GM18526 (cell line): ENCODE measurements around the gene ATOH1.

Experiments
- POLR2A ChIP-seq: IDR thresholded peaks from 3 replicates; pipeline ENCODE4 v1.6.1; 2011; ENCODE audit not compliant: insufficient read length; ENCODE audit errors: extremely low read depth

The ATOH1 gene

DNA sequence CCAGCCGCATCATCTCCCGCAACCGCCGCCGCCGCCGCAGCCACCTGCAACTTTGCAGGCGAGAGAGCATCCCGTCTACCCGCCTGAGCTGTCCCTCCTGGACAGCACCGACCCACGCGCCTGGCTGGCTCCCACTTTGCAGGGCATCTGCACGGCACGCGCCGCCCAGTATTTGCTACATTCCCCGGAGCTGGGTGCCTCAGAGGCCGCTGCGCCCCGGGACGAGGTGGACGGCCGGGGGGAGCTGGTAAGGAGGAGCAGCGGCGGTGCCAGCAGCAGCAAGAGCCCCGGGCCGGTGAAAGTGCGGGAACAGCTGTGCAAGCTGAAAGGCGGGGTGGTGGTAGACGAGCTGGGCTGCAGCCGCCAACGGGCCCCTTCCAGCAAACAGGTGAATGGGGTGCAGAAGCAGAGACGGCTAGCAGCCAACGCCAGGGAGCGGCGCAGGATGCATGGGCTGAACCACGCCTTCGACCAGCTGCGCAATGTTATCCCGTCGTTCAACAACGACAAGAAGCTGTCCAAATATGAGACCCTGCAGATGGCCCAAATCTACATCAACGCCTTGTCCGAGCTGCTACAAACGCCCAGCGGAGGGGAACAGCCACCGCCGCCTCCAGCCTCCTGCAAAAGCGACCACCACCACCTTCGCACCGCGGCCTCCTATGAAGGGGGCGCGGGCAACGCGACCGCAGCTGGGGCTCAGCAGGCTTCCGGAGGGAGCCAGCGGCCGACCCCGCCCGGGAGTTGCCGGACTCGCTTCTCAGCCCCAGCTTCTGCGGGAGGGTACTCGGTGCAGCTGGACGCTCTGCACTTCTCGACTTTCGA lies 654 bp downstream of the ATOH1 start:
- no peak for TF ChIP-seq POLR2A

DNA sequence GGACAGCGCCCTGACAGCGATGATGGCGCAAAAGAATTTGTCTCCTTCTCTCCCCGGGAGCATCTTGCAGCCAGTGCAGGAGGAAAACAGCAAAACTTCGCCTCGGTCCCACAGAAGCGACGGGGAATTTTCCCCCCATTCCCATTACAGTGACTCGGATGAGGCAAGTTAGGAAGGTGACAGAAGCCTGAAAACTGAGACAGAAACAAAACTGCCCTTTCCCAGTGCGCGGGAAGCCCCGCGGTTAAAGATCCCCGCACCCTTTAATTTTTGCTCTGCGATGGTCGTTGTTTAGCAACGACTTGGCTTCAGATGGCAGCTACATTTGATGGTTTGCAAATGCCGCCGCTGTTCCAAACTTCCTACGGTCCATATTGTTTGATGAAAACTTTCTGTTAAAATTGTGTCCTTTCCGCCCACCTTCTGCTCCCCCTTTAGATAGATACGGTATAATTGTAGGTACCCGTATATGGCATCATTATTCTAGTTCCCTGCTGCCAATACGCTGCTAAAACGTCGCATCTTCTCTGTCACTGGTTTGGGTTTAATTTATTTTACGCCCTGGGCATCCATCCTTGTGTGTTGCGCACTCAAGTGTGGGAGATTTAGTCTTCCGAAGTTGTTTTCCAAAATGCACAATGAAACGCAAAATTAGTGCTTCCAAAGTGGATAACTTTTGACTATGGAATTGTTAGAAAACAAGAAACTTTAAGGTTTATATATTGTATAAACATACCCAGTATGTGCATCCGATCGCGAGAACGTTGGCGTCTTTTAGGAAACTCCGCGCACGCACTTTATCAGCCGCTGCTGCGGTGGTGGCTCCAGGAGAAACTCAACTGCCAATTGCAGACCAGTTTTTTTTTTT lies 1.5 kb downstream of the ATOH1 start:
- TF ChIP-seq POLR2A = no peak

DNA sequence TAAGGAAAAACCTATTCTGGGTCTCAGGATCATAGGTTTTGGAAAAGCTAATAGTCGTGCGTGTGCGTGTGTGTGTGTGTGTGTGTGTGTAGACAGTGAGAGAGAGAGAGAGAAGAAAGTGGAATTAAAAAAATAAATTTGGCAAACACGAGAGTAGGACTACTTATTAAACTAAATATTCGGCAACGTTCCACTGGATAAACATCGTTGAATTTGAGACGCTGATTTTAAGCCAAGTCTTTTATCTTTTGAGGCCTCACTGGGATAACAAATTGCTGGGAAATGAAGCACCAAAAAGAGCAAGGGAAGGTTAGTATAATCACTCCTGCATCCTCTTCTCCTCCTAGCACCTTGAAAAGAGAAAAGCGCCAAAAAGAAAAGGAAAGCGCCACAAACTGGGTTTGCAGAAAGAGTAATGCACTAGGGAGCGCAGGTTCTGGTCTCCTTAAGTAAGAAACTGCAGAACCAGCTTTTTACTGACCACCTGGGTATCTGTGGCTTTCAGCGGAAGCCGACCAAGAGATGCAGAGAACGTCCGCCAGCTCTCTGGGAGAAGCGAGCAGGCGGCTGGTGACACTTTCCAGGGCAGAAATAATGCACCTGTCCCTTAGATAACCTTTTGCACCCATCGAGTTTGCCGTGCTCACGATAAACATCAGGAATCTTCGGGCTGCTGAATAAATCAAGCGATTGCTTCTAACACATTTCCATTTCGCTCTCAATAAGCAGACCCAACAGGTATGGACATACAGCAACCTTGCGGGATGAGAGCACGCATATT lies 3.4 kb downstream of the ATOH1 start:
- no peak for TF ChIP-seq POLR2A

DNA sequence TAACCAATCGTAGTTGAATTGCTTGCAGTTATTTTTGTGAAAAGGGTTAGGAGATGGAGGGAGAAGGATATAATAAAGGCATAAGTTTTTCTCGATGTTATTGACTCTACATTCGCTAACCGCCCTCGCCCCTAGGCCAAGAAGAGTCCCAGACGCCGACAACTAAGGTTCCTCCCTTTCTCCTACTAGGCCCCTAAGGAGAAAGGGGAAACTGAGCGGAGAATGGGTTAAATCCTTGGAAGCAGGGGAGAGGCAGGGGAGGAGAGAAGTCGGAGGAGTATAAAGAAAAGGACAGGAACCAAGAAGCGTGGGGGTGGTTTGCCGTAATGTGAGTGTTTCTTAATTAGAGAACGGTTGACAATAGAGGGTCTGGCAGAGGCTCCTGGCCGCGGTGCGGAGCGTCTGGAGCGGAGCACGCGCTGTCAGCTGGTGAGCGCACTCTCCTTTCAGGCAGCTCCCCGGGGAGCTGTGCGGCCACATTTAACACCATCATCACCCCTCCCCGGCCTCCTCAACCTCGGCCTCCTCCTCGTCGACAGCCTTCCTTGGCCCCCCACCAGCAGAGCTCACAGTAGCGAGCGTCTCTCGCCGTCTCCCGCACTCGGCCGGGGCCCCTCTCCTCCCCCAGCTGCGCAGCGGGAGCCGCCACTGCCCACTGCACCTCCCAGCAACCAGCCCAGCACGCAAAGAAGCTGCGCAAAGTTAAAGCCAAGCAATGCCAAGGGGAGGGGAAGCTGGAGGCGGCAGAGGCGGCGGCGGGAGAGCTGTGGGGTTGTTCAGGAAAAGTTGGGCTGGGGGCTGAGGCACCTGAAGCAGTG lies 5.9 kb downstream of the ATOH1 start:
- TF ChIP-seq POLR2A = no peak

DNA sequence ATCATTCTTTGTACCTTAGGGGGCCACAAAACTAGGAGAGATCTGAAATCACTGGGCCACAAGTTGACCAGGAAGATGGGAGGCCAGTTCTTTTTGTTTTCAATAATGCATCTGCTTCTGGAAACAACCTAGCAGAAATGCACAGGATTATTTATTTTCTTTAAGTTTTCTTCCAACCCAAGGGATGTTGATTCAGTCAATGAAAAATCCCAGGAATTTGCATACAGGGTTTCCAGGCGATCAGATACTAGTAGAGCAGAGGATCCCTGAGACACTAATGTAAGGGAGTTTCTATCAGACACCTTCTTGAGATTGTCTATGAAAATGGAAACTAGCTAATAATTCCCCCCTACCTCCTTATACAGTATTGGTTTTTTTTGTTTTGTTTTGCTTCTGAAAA lies 7.4 kb downstream of the ATOH1 start:
- no peak for TF ChIP-seq POLR2A

DNA sequence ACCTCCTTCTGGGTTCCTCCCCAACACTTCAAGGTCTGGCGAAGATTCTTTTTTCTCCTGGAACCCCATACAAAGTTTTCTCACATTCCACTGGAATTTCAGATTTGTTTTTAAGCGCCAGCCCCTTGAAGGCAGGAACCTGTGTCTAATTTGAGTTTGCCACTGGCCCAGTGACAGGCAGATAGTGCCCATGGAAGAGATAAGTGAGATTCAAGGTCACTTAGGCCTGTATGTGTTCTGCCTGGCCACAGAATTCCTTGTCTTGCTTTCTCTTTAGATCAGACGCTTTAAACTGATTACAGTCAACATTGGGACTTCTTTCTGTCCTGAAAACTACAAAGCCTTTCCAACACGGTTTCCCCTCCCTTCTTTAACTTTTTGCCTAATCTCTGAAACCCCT lies 11.2 kb downstream of the ATOH1 start:
- no peak for TF ChIP-seq POLR2A

DNA sequence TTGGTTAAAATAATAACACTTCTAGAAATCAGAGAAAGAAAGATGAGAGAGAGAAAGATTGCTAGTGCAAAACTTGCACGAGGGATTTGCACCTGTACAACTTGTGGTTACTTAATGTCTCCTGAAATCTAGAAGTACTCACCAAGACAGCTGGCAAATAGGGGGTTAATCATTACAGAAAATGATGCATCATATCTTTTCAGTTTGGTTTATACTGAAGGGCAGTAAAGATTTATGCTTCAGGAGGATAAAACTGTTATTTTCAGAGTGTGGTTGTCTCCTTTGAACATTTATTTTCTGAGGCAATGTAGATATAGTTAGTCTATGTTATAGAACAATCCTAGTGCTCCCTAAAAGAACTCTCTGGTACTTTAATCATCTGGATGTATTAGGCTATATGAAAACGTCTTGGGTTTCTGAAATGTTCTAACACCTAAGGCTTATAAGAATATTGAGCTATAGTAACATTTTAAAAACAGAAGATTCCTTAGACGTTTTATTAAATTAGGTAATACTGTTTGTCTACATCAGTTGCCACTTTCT lies 13.3 kb downstream of the ATOH1 start:
- TF ChIP-seq POLR2A = no peak

DNA sequence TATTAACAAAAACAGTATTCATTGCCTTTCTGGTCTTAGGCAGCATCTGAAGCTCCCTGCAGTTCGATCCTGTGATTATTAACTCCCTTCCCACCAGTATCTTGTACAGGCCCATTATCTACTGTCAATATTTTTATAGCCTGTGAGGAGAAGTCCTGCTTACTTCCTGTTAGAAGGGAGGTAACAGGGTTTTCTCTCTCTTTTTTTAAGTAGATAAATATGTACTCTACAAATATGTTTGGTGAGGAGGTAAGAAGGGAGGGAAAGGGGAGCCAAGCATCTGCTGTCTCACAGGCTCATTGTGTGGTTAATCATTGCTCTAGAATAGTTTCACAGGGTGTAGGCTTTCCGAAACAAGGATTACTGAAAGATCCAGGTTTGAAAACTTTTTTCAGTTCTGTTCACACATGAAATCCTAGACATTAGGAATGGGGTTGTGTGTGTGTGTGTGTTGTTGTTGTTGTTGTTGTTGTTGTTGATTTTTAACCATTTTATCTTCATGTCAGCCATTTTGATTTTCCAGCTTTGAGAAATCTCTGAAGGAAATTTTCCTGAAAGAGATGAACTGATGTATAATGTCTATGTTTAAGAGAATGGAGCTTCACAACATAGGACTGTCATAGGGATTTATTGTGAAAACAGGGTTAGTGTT lies 14.2 kb downstream of the ATOH1 start:
- TF ChIP-seq POLR2A = no peak

DNA sequence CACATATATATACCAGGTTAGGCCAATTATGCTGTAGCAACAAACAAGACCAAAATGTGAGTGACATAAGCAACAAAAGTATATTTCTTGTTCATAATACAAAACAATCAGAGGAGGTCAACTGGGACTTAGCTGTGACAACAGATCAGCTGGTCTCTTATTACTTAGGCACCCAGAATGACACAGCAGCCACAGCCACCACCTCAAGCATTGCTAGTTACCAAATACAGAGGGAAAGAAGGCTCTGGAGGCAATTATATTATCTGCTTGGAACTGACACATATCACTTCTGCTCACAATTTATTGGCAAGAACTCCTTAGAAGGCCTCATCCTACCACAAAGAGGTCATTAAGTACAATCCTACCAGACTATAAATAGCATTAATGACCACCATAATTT lies 15.2 kb downstream of the ATOH1 start:
- no peak for TF ChIP-seq POLR2A

DNA sequence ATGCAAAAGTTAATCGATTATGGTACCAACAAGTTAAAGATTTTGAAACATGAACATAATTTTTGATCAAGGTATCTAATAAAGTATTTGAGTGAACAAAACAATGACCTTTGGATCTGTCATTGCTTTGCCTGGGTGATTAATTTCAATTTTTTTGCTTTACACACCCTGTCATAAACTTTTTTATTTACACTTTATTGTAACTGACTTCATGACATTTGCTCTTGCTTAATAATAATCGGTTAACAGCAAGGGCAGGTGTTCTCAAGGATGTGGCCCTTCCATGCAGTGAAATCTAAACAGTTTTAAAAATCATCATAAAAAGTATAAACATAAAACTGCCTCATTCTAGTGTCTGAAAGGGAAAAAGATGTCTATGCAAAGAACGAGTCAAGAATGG lies 24.1 kb downstream of the ATOH1 start:
- no peak for TF ChIP-seq POLR2A

DNA sequence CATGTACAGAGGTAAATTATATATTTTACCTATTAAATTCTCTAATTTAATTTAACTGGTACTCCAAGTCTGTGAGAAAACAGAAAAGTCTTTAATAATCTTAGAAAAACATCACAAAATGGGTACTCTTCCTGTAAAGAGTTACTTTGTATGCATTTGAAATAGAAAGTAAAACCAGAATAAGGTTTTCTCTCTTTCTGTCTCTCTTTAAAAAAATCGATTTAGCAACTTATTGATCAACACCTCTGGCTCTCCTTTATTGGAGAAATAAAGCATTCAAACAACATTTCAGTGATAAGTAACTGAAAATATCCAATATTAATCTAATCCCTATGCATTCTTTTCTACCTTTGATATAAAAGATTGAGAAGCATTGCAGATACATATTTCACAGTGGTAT lies 27.4 kb downstream of the ATOH1 start:
- TF ChIP-seq POLR2A = no peak

DNA sequence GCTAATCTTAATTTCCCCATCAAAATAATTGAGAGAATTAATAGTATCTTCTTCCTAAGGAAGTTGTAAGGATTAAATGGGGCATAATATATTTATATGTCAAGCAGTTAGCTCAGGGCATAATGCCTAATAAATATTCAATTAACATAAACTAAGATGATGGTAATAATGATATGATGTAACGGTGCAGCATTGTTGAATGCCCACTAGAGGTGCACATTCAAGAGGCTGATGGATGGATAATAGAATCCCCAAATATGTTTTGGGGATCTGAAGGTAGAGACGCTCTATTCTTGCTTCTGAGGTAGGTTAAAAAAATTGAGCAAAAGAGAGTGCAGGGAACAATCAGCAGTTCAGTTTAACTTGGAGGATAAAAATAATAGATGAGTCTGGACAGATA lies 37.1 kb downstream of the ATOH1 start:
- TF ChIP-seq POLR2A = no peak

DNA sequence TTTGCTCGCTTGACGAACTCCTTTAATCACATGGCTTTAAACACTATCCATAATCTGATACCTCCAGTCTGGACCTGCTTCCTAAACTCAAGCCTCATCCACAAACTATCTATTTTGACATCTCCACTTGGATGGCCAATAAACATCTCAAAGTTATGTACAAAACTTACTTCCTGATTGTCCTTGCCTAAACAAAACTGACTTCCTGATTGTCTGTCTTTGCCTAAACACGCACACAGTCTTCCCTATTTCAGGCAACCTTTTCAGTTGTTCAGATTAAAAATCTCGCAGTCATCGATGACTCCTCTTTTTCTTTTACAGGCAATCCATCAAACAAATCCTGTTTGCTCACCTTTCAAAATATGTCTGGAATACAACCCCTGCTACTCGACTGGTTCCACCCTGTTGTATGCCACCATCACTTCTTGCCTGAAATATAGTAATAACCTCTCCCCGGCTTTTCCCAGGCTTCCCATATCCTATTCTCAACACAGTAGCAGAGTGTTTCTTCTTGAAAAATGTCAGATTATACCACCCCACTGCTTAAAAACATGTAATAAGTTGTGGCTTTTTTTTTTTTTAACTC lies 39.0 kb downstream of the ATOH1 start:
- no peak for TF ChIP-seq POLR2A
